ENCODE data around the gene NCAM2. TPM values are rescaled to one million over a fixed set of nuclear protein-coding genes. Genes with fewer than 3 reads are reported as not detected.

Gene NCAM2
- total RNA-seq, 1 donor from 2014 or later = 16.3 TPM

DNA sequence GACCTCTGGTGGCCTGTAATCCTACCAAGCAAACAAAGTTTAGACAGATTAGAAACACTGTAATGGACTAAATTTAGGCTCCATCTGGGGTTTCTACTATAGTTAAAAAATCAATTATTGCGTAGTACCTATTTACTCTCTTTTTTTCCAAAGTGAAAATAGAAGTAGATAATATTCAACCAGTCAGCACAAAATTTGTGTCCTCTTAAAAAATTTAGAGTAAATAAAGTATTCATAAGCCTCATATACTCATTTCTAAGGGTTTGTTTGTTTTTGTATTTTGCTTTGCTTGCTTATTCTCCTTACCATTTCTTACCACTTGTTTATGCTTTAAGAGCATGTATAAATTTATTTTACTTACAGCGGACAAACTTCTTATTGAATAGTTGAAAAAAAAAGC lies 54.5 kb downstream of the NCAM2 start:
- Mint-ChIP-seq H3K4me1 (ENCODE audit: low read depth) (peaks cover 2% of the 10 kb centered on the region), H3K4me3 (ENCODE audit: unreplicated experiment) (no peak overlapping the region), H3K27me3 (ENCODE audit: low read depth) (no peaks in the 10 kb centered on the region), H3K36me3 (ENCODE audit: low read depth) (no peaks in the 10 kb centered on the region), H3K9me3 (ENCODE audit: low read depth) (no peaks in the 10 kb centered on the region), H3K27ac (ENCODE audit: unreplicated experiment) (no peak overlapping the region)
- DNase-seq (ENCODE audit: low spot score) = no peak
- TF ChIP-seq, protein P1, sequence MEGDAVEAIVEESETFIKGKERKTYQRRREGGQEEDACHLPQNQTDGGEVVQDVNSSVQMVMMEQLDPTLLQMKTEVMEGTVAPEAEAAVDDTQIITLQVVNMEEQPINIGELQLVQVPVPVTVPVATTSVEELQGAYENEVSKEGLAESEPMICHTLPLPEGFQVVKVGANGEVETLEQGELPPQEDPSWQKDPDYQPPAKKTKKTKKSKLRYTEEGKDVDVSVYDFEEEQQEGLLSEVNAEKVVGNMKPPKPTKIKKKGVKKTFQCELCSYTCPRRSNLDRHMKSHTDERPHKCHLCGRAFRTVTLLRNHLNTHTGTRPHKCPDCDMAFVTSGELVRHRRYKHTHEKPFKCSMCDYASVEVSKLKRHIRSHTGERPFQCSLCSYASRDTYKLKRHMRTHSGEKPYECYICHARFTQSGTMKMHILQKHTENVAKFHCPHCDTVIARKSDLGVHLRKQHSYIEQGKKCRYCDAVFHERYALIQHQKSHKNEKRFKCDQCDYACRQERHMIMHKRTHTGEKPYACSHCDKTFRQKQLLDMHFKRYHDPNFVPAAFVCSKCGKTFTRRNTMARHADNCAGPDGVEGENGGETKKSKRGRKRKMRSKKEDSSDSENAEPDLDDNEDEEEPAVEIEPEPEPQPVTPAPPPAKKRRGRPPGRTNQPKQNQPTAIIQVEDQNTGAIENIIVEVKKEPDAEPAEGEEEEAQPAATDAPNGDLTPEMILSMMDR (IDR thresholded peaks at IDR 0.05) = no peak

DNA sequence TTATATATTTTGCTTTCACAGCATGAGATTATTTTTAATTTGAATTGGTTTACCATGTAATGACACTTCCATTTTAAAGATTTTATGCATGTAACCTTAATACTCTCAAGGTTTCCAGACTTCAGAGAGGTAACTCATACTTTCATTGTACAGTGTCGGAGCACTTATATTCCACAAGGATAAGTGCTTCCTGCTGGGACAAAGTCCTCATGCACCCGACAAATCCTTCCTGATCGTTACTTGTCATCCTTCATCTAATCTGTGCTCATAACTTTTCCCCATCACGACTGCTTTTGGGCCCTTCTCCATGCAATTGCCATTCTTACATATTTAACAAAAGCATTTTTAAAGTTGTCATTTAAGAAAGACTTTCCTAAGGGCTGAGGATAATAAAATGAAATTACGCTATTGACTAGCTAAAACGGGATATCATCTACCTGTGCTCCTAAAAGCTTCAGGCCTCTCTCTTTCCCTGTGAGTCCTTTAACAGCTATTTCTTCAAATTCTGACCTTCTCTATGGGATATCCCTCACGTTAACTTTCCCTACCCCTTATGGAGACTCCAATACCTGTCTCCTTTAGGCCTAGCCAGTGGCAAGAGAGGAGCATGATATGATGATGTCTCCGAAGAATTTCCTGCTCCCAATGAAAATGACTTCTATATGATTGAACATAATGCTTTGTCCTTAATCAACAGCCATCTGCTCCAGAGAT lies 59.3 kb downstream of the NCAM2 start:
- Mint-ChIP-seq H3K27me3 (ENCODE audit: low read depth) (no peaks in the 10 kb centered on the region), H3K36me3 (ENCODE audit: low read depth) (no peaks in the 10 kb centered on the region), H3K9me3 (ENCODE audit: low read depth) (no peaks in the 10 kb centered on the region), H3K27ac (ENCODE audit: unreplicated experiment) (no peak overlapping the region), H3K4me1 (ENCODE audit: low read depth) (peaks cover 2% of the 10 kb centered on the region), H3K4me3 (ENCODE audit: unreplicated experiment) (no peak overlapping the region)
- no peak for DNase-seq (ENCODE audit: low spot score)
- TF ChIP-seq, protein P1 (IDR thresholded peaks at IDR 0.05) = no peak

DNA sequence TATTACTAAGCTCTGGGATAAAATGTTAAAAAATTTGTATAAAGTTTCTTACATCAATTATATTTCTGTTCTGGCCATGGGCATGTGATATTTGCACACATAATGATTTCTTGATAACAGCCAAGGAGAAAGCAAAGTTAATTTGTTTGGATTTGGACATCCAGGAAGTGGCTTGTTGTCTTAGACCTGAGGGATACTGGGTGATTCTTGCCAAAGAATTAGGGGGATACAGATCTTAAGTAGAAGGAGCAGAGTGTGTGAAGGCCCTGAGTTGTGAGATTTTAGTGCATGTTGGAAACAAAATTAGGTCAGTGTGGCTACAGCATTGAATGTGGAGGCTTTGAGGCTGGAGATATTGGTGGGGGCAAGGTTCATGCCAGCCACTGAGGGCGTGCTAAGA lies 65.6 kb downstream of the NCAM2 start:
- peaks cover 9% of the 10 kb centered on the region for H3K4me1 Mint-ChIP-seq (ENCODE audit: low read depth)
- TF ChIP-seq, protein P1 (IDR thresholded peaks at IDR 0.05) = no peak
- no peaks in the 10 kb centered on the region for H3K9me3 Mint-ChIP-seq (ENCODE audit: low read depth)
- no peak overlapping the region for H3K27ac Mint-ChIP-seq (ENCODE audit: unreplicated experiment)
- DNase-seq (ENCODE audit: low spot score) = no peak
- no peaks in the 10 kb centered on the region for H3K27me3 Mint-ChIP-seq (ENCODE audit: low read depth)
- H3K36me3 Mint-ChIP-seq (ENCODE audit: low read depth) = no peaks in the 10 kb centered on the region
- no peak overlapping the region for H3K4me3 Mint-ChIP-seq (ENCODE audit: unreplicated experiment)

DNA sequence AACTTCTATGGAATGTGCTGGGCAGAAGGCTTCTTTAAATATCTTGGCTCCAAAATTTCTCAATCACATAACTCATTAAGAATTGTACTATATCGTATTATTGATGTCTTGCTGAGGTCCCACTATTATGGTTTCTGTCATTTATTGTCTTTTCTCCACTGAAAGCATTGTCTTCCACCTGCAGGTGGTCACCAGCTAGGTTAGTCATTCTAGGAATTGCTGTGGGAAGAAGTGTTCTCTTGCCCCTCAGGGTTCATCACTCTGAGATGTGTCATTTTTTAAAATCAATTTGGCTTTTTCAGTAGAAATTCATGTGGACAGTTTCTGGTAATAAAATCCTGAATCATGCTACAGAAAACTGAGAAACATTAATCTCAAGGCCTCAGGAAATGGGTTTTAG lies 66.1 kb downstream of the NCAM2 start:
- Mint-ChIP-seq H3K4me1 (ENCODE audit: low read depth) (peaks cover 9% of the 10 kb centered on the region), H3K27ac (ENCODE audit: unreplicated experiment) (no peak overlapping the region), H3K4me3 (ENCODE audit: unreplicated experiment) (no peak overlapping the region), H3K9me3 (ENCODE audit: low read depth) (no peaks in the 10 kb centered on the region), H3K36me3 (ENCODE audit: low read depth) (no peaks in the 10 kb centered on the region), H3K27me3 (ENCODE audit: low read depth) (no peaks in the 10 kb centered on the region)
- TF ChIP-seq, protein P1 (IDR thresholded peaks at IDR 0.05) = no peak
- no peak for DNase-seq (ENCODE audit: low spot score)

DNA sequence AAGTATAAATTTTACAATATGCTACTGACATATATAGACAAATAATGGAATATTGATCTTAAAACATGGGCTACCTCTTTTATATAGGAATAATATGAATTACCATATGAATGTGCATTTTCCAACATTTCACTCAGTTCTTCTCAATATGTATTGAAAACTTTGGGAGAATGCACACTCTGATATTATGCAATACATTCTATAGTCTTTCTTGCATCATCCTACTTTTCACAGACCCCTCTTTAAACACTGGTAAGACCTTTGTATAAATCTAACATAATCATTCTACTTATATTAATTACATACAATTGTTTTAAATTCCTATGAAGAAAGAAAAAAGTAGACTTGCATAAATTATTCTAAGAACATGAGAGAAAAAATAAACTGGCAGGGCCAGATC lies 69.2 kb downstream of the NCAM2 start:
- Mint-ChIP-seq H3K27me3 (ENCODE audit: low read depth) (no peaks in the 10 kb centered on the region), H3K4me1 (ENCODE audit: low read depth) (peaks cover 9% of the 10 kb centered on the region), H3K4me3 (ENCODE audit: unreplicated experiment) (no peak overlapping the region), H3K36me3 (ENCODE audit: low read depth) (no peaks in the 10 kb centered on the region), H3K27ac (ENCODE audit: unreplicated experiment) (no peak overlapping the region), H3K9me3 (ENCODE audit: low read depth) (no peaks in the 10 kb centered on the region)
- no peak for DNase-seq (ENCODE audit: low spot score)
- TF ChIP-seq, protein P1 (IDR thresholded peaks at IDR 0.05) = no peak

Measured in chondrocyte (in vitro differentiated cells).